DMS 273 treated with DMSO at 0.1 percent for 48 hours (cell line): ENCODE measurements around the gene ROBO2.

ENCODE experiments used
- DNase-seq: peaks from one replicate; lab custom pipeline; 2025; lab: John Stamatoyannopoulos, UW

The ROBO2 gene

GRCh38 chr3:77411334-77411733 lies 371.4 kb downstream of the ROBO2 start:
- no peak for DNase-seq

GRCh38 chr3:77412021-77412438 lies 372.1 kb downstream of the ROBO2 start:
- DNase-seq, result no peak

- no peak for DNase-seq
Observed at GRCh38 chr3:77412584-77412983, 372.7 kb downstream of the ROBO2 start.

GRCh38 chr3:77414881-77415280 lies 375.0 kb downstream of the ROBO2 start:
- DNase-seq, result no peak

- peak; percentile 26 for DNase-seq
Observed at GRCh38 chr3:77420336-77420735, 380.4 kb downstream of the ROBO2 start.

- no peak for DNase-seq
Observed at GRCh38 chr3:77421916-77422315, 382.0 kb downstream of the ROBO2 start.

GRCh38 chr3:77426531-77426930 lies 386.6 kb downstream of the ROBO2 start:
- DNase-seq, result no peak

GRCh38 chr3:77427528-77427927 lies 387.6 kb downstream of the ROBO2 start:
- DNase-seq, result no peak

GRCh38 chr3:77436908-77437307 lies 397.0 kb downstream of the ROBO2 start:
- no peak for DNase-seq

GRCh38 chr3:77446084-77446483 lies 406.2 kb downstream of the ROBO2 start:
- DNase-seq, result no peak

- DNase-seq, result no peak
Observed at GRCh38 chr3:77446761-77447160, 406.9 kb downstream of the ROBO2 start.

GRCh38 chr3:77449459-77450350 lies 409.8 kb downstream of the ROBO2 start:
- DNase-seq, result no peak

GRCh38 chr3:77456431-77456830 lies 416.5 kb downstream of the ROBO2 start:
- peak; percentile 26 for DNase-seq

GRCh38 chr3:77456906-77457305 lies 417.0 kb downstream of the ROBO2 start:
- DNase-seq, result peak; percentile 62

GRCh38 chr3:77459926-77460325 lies 420.0 kb downstream of the ROBO2 start:
- no peak for DNase-seq

- no peak for DNase-seq
Observed at GRCh38 chr3:77460326-77460725, 420.4 kb downstream of the ROBO2 start.

GRCh38 chr3:77462951-77463350 lies 423.1 kb downstream of the ROBO2 start:
- no peak for DNase-seq

- peak; percentile 5 for DNase-seq
Observed at GRCh38 chr3:77464111-77464688, 424.3 kb downstream of the ROBO2 start.

GRCh38 chr3:77466562-77467115 lies 426.7 kb downstream of the ROBO2 start:
- no peak for DNase-seq

GRCh38 chr3:77467702-77468625 lies 428.1 kb downstream of the ROBO2 start:
- peak; percentile 85 for DNase-seq

- peak; percentile 39 for DNase-seq
Observed at GRCh38 chr3:77468626-77469020, 428.7 kb downstream of the ROBO2 start.

- peak; percentile 87 for DNase-seq
Observed at GRCh38 chr3:77475507-77475906, 435.6 kb downstream of the ROBO2 start.
